Ishikawa (cell line): ENCODE results near the gene KCNA5.

ENCODE experiments used
- CEBPB ChIP-seq: IDR thresholded peaks from 2 replicates; pipeline ENCODE4 v1.6.1; 2012
- CREB1 ChIP-seq: IDR thresholded peaks from 2 replicates; pipeline ENCODE4 v1.6.1; 2012; ENCODE audit warnings: low read depth
- EGR1 ChIP-seq: IDR thresholded peaks from 2 replicates; pipeline ENCODE4 v1.6.1; 2012
- EP300 ChIP-seq: IDR thresholded peaks from 2 replicates; pipeline ENCODE4 v1.6.1; 2012; ENCODE audit warnings: borderline replicate concordance
- FOXM1 ChIP-seq: IDR thresholded peaks from 2 replicates; pipeline ENCODE4 v1.6.1; 2012; ENCODE audit warnings: low read depth, borderline replicate concordance
- MAX ChIP-seq: IDR thresholded peaks from 2 replicates; pipeline ENCODE4 v1.6.1; 2012
- NFIC ChIP-seq: IDR thresholded peaks from 2 replicates; pipeline ENCODE4 v1.6.1; 2012
- RAD21 ChIP-seq: IDR thresholded peaks from 2 replicates; pipeline ENCODE4 v1.6.1; 2012; ENCODE audit warnings: low read depth
- REST ChIP-seq: IDR thresholded peaks from 2 replicates; pipeline ENCODE4 v1.6.1; 2012; ENCODE audit warnings: low read depth, mild to moderate bottlenecking
- TAF1 ChIP-seq: IDR thresholded peaks from 2 replicates; pipeline ENCODE4 v1.6.1; 2012; ENCODE audit warnings: low read depth, mild to moderate bottlenecking
- TCF12 ChIP-seq: IDR thresholded peaks from 2 replicates; pipeline ENCODE4 v1.6.1; 2012; ENCODE audit warnings: low read depth
- TEAD4 ChIP-seq: IDR thresholded peaks from 2 replicates; pipeline ENCODE4 v1.6.1; 2012
- USF1 ChIP-seq: IDR thresholded peaks from 2 replicates; pipeline ENCODE4 v1.6.1; 2012
- YY1 ChIP-seq: IDR thresholded peaks from 2 replicates; pipeline ENCODE4 v1.6.1; 2012; ENCODE audit warnings: low read depth
- ZBTB7A ChIP-seq: IDR thresholded peaks from 2 replicates; pipeline ENCODE4 v1.6.1; 2012; ENCODE audit warnings: low read depth

KCNA5 gene

GRCh38 chr12:5010151-5010550 is 33.5 kb upstream of the KCNA5 start:
- TF ChIP-seq TCF12 (no peak), TEAD4 (no peak), CREB1 (no peak), EGR1 (no peak), USF1 (no peak), TAF1 (no peak)

- TF ChIP-seq YY1 (no peak), USF1 (no peak), MAX (no peak), TAF1 (no peak), TCF12 (no peak), EP300 (no peak), CEBPB (no peak), TEAD4 (no peak), FOXM1 (no peak), REST (no peak), EGR1 (no peak), NFIC (no peak), CREB1 (no peak), ZBTB7A (no peak), RAD21 (no peak)
Observed at GRCh38 chr12:5012337-5012736, 31.3 kb upstream of the KCNA5 start.

GRCh38 chr12:5013266-5013730 is 30.4 kb upstream of the KCNA5 start:
- TF ChIP-seq YY1, result no peak
- TF ChIP-seq EP300, result no peak
- no peak for TF ChIP-seq TAF1
- no peak for TF ChIP-seq REST
- no peak for TF ChIP-seq USF1
- no peak for TF ChIP-seq TCF12

GRCh38 chr12:5014269-5014668 is 29.4 kb upstream of the KCNA5 start:
- TF ChIP-seq MAX, result no peak
- TF ChIP-seq YY1, result no peak
- TF ChIP-seq RAD21, result no peak
- no peak for TF ChIP-seq CREB1
- TF ChIP-seq ZBTB7A, result no peak
- no peak for TF ChIP-seq FOXM1
- TF ChIP-seq TAF1, result no peak
- TF ChIP-seq TCF12, result no peak
- TF ChIP-seq EP300, result no peak
- TF ChIP-seq EGR1, result no peak
- no peak for TF ChIP-seq TEAD4
- no peak for TF ChIP-seq USF1
- no peak for TF ChIP-seq CEBPB

- TF ChIP-seq FOXM1 (no peak), RAD21 (no peak), TCF12 (no peak), USF1 (no peak), EP300 (no peak), ZBTB7A (no peak), YY1 (no peak), TAF1 (no peak), NFIC (no peak)
Observed at GRCh38 chr12:5015711-5016492, 27.8 kb upstream of the KCNA5 start.
